Adrenal gland (tissue), 5 donors: Measurements from ENCODE around the gene PANX2.

Experiments
- POLR2A ChIP-seq, 2 donors: fragments of 450-650 bp; IDR thresholded peaks; one replicate each; pipeline ENCODE4 v1.6.1; 2017; ENCODE audit warnings: antibody characterized with exemption in 2 of 2, mild to moderate bottlenecking in 2 of 2, moderate library complexity in 1 of 2
- TF ChIP-seq, protein P1 (sequence below), 6 experiments: fragments of 450-650 bp in 4 of 6; fragments of 200-600 bp in 2 of 6; sonication (generic) in 1 of 6; IDR thresholded peaks; 1 replicate in 5 of 6; 2 replicates in 1 of 6; pipeline versions ENCODE4 v1.5.1 to v1.8.0; 2016 to 2021; ENCODE audit warnings: antibody characterized with exemption in 6 of 6, mild to moderate bottlenecking in 2 of 6, moderate library complexity in 1 of 6
- donor health status: DM: no; HTN: no; CAD: no.

DNA sequence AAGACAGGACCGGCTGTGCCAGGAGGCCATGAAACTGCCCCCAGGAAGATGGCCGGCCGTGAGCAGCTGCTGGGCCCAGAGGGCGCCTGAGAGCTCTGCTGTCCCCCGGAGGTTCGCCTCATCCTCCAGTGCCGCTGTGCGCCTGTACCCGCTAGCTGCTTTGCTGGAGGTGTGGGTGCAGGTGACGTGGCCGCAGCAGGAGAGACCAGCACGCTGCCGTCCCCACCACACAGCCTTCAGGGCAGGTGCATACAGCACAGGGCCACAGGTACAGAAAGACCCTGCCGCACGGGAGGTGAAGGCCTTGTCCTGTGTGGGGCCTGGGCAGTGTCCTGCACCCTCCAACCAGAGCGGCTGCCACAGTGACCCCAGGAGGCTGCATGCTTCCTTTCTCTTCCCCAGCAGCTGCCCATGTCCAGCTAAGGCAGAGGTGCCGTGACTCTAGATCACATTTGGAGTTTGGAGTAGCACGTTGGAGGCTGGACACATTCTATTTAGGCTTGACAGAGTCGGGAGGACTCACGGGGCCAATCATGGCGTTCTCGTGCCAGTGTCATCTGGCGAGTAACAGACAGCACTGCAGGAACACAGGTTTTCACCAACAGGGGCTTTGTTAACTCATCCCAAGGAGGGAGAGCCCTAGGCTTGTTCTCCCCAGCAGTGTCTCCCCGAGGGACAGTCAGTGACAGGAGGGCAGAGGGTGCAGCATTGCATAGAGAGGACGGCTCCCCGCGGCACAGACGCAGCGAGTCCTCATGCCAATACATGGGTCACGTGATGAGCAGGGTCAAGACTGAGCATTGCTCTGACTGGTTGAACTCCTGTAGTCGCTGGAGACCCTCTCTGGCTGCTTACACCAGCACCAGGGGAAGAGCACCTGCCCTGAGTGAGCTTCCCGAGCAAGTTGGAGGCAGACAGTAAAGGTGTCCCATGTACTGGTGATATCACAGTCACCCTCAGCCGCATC, 18.7 kb upstream of the PANX2 start:
- TF ChIP-seq, protein P1, sequence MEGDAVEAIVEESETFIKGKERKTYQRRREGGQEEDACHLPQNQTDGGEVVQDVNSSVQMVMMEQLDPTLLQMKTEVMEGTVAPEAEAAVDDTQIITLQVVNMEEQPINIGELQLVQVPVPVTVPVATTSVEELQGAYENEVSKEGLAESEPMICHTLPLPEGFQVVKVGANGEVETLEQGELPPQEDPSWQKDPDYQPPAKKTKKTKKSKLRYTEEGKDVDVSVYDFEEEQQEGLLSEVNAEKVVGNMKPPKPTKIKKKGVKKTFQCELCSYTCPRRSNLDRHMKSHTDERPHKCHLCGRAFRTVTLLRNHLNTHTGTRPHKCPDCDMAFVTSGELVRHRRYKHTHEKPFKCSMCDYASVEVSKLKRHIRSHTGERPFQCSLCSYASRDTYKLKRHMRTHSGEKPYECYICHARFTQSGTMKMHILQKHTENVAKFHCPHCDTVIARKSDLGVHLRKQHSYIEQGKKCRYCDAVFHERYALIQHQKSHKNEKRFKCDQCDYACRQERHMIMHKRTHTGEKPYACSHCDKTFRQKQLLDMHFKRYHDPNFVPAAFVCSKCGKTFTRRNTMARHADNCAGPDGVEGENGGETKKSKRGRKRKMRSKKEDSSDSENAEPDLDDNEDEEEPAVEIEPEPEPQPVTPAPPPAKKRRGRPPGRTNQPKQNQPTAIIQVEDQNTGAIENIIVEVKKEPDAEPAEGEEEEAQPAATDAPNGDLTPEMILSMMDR (IDR thresholded peaks at IDR 0.05), result no peak
- no peak for TF ChIP-seq POLR2A (IDR thresholded peaks at IDR 0.05)
